Mucosa of stomach (tissue), 1 donor: ENCODE results near the gene TTYH2.
"Not testable (repeated sequence)": the region's sequence is repeated elsewhere in the genome, so short reads cannot be mapped to it uniquely, and the experiment has no call there.

Experiments used
- H3K27me3 ChIP-seq: one replicate; pipeline ENCODE4 v1.7.0; 2013; ENCODE audit warnings: mild to moderate bottlenecking, low read length; ENCODE audit not compliant: control insufficient read depth, insufficient read depth
- H3K36me3 ChIP-seq: one replicate; pipeline ENCODE4 v1.7.0; 2013; ENCODE audit warnings: low read length; ENCODE audit not compliant: control insufficient read depth, insufficient read depth
- H3K4me1 ChIP-seq: one replicate; pipeline ENCODE4 v1.7.0; 2013; ENCODE audit warnings: mild to moderate bottlenecking, low read length; ENCODE audit not compliant: control insufficient read depth, insufficient read depth
- H3K4me3 ChIP-seq: one replicate; pipeline ENCODE4 v1.7.0; 2013; ENCODE audit warnings: low read length
- H3K9ac ChIP-seq: one replicate; pipeline ENCODE4 v1.7.0; 2013; ENCODE audit warnings: mild to moderate bottlenecking, low read length, moderate library complexity
- H3K9me3 ChIP-seq: one replicate; pipeline ENCODE4 v1.7.0; 2013; ENCODE audit warnings: mild to moderate bottlenecking, low read length, moderate library complexity; ENCODE audit not compliant: control insufficient read depth
- donor health status: Pancreatic carcinoma.

The TTYH2 gene

DNA sequence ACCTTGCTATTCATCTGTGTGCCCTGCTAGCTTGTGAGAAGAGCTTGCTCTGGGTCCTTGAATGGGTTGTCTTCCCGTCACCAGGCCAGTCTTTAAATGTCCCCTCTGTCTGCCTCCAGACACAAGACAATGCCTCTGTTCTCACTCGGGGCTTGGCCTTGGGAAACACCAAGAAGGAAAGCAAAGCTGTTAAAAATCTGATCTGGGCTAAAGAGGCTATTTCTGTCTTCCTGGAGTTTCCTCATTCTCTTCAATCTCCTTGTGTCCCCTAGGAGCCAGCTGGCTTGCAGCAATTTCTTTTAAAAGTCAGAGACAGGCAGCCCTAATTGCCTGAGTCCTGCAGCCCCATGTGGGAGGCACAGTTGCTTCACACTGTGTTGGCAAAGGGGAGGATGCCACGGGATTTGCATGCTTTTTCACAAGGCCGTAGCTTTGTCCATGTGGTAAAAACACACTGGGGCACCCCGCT is 63.2 kb downstream of the TTYH2 start:
- Histone ChIP-seq H3K4me1 (peaks cover 4% of the 10 kb centered on the region), H3K4me3 (no peak overlapping the region), H3K27me3 (peaks cover 14% of the 10 kb centered on the region), H3K9ac (no peak overlapping the region), H3K36me3 (no peaks in the 10 kb centered on the region), H3K9me3 (no peaks in the 10 kb centered on the region)

DNA sequence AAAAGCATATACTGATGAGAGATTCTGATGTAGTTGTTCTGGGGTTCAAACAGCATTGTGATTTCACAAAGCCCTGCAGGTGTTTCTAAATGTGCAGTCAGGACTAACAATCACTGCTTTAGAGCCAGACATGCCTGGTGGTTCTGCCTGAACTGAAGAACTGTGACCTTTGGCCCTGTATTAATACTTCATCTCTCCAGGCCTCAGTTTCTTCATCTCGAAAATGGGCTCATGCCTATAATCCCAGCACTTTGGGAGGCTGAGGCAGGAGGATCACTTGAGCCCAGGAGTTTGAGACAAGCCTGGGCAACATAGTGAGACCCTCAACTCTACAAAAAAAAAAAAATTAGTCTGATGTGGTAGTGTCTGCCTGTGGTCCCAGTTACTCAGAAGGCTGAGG is 64.6 kb downstream of the TTYH2 start:
- Histone ChIP-seq H3K9me3 (no peaks in the 10 kb centered on the region), H3K36me3 (no peaks in the 10 kb centered on the region), H3K4me1 (peaks cover 4% of the 10 kb centered on the region)

DNA sequence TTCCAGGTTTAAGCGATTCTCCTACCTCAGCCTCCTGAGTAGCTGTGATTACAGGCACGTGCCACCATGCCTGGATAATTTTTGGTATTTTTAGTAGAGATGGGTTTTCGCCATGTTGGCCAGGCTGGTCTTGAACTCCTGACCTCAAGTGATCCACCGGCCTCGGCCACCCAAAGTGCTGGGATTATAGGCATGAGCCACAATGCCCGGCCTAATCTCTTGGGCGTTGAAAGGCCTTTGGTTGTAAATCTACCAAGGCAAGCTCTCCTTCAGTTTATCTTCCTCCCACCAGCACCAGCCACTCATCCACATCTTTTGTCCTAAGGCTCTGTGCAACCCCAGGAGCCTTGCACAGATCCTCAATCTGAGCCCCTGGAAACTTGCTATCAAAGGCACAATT is 66.2 kb downstream of the TTYH2 start:
- H3K4me3 ChIP-seq, H3K4me1 ChIP-seq, H3K27me3 ChIP-seq, H3K9ac ChIP-seq, H3K9me3 ChIP-seq, H3K36me3 ChIP-seq: not testable (repeated sequence)

More for the DNA sequence above, 64.6 kb downstream of the TTYH2 start:
- Histone ChIP-seq H3K9ac (no peak overlapping the region), H3K27me3 (peaks cover 14% of the 10 kb centered on the region), H3K4me3 (no peak overlapping the region)

DNA sequence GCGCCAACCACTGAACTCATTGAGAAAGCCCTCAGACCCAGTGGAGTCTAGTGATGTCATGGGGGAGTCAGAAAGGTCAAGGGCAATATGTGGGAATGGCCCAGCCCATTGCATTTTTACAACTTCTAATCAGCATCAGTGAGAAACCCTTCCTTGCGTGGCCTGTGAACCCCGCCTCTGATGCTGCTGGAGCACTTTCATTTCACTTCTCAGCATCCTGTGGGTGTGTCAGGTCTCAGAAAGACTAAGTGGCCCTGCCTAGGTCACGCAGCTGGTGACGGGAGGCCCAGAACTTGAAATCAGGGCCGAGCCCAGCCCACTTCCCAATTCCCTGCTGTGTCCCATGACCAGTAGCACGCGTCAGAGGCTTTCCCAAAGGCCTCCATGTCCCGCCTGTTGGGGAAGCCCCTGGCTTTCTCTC is 66.7 kb downstream of the TTYH2 start:
- H3K4me1 ChIP-seq: no peaks in the 10 kb centered on the region
- H3K36me3 ChIP-seq: no peaks in the 10 kb centered on the region
- no peaks in the 10 kb centered on the region for H3K9me3 ChIP-seq
- no peak overlapping the region for H3K9ac ChIP-seq
- no peak overlapping the region for H3K4me3 ChIP-seq
- peaks cover 5% of the 10 kb centered on the region for H3K27me3 ChIP-seq

DNA sequence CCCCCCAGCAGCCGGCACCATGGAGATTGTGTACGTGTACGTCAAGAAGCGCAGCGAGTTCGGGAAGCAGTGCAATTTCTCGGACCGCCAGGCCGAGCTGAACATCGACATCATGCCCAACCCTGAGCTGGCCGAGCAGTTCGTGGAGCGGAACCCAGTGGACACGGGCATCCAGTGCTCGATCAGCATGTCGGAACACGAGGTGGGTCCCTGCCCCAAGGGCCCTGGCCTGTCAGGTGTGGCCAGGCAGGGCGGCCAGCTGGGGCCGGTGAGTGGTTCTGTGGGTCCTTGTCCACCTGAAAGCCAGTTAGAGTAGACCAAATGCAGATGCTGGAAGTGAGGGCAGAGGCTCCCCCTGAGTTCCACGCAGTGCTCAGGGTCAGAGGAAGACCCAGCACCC is 68.4 kb downstream of the TTYH2 start:
- H3K9ac ChIP-seq: no peak overlapping the region
- no peak overlapping the region for H3K4me3 ChIP-seq
- H3K4me1 ChIP-seq: no peaks in the 10 kb centered on the region
- H3K9me3 ChIP-seq: no peaks in the 10 kb centered on the region
- H3K27me3 ChIP-seq: peaks cover 5% of the 10 kb centered on the region
- H3K36me3 ChIP-seq: no peaks in the 10 kb centered on the region

DNA sequence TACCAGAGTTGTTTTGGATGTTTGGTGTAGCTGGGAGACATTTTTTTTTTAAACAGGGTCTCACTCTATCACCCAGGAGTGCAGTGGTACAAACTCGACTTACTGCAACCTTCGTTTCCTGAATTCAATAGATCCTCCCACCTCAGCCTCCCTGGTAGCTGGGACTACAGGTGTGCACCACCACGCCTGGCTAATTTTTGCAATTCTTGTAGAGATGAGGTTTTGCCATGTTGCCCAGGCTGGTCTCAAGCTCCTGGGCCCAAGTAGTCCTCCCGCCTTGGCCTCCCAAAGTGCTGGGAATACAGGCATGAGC is 68.9 kb downstream of the TTYH2 start:
- H3K9me3 ChIP-seq, H3K27me3 ChIP-seq, H3K9ac ChIP-seq, H3K4me1 ChIP-seq, H3K36me3 ChIP-seq, H3K4me3 ChIP-seq: not testable (repeated sequence)

DNA sequence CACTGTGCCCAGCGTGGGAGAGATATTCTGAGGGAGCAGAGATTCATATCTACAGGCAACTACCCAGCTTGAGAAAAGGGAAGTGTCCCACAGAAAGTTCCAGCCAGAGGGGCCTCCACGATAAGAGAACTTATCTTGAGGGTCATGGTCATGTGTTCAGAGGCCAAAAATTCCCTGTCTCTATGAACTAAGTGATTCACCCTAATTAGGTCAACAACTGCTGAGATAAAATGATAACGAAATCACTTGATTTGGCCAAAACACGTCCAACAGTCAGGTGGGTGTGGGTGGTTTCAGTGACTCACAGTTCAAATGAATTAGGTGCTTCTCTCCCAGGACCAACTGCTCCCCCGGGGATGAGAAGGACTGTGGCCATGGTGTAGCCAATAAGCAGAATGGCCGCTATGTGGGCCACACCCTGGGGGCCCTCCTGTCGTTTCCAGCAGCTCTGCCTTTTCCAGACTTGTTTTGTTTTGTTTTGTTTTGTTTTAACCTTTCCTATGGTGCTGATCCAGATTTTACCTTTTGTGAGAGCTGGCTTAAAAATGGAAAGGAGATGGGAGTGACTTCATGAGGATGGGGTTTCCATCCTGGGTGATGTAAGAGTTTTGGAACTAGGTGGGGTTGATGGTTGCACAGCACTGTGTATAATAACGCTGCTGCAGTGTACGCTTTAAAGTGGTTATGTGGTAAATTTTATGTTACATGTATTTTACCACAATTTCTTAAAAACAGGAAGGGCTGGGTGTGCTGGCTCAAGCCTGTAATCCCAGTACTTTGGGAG is 69.4 kb downstream of the TTYH2 start:
- no peaks in the 10 kb centered on the region for H3K36me3 ChIP-seq
- no peaks in the 10 kb centered on the region for H3K9me3 ChIP-seq
- H3K4me1 ChIP-seq: no peaks in the 10 kb centered on the region
- H3K9ac ChIP-seq: no peak overlapping the region
- H3K4me3 ChIP-seq: no peak overlapping the region
- peaks cover 5% of the 10 kb centered on the region for H3K27me3 ChIP-seq

DNA sequence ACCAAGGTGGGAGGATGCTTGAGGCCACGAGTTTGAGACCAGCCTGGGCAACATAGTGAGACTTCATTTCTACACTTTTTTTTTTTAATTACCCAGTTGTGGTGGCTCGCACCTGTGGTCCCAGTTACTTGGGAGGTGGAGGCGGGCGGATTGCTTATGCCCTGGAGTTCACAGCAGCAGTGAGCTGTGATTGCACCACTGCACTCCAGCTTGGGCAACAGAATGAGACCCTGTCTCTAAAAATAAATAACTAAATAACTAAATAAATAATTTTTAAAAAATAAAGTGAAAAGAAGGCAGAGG is 70.0 kb downstream of the TTYH2 start:
- H3K9ac ChIP-seq: no peak overlapping the region
- no peaks in the 10 kb centered on the region for H3K36me3 ChIP-seq
- no peak overlapping the region for H3K4me3 ChIP-seq
- H3K9me3 ChIP-seq: no peaks in the 10 kb centered on the region
- no peaks in the 10 kb centered on the region for H3K4me1 ChIP-seq
- peaks cover 5% of the 10 kb centered on the region for H3K27me3 ChIP-seq

DNA sequence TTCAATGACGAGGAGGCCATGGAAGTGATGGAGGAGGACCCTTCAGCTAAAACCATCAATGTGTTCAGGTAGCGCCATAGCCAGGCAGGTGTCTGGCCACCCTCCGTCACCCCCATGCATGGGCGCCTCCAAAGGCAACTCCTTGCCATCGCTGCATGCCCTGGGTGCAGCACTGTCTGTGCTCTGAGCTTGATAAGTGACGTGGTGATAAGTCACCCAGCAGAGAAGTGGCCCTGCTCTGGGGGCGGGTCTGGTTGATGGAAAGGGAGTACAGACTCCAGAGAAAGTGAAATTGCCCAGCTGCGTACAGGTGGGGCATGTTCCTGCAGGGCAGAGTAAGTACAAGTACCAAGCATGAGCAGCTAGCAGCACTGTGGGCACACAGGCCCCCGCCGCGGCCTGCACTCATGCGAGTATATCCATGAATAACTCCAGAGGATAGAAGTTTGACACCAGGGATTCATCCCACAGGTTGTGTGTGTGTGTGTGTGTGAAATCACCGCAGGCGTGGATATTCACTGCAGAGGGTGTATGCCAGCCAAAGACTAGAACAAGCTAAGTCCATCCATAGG is 73.7 kb downstream of the TTYH2 start:
- H3K9me3 ChIP-seq: no peaks in the 10 kb centered on the region
- H3K4me3 ChIP-seq: no peak overlapping the region
- no peaks in the 10 kb centered on the region for H3K36me3 ChIP-seq
- H3K9ac ChIP-seq: no peak overlapping the region
- H3K27me3 ChIP-seq: peaks cover 7% of the 10 kb centered on the region
- no peaks in the 10 kb centered on the region for H3K4me1 ChIP-seq

DNA sequence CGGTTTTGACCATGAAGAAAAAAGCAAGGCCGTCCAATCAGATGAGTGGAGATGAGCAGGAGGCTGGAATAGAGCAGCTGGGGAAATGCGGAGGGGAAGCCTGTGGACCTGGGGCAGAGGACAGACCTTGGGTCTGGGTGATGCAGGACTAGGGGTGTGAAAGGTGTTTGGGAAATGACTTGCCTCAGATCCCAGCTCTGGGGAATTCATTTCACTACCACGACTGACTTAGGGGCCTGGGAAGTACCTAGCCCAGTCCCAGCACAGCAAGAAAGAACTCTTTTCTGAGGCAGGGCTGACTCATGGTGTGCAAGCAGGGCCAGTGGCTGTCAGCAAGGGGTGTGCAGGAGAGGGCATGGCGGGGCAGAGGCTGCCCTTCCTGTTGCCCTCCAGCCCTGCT is 75.4 kb downstream of the TTYH2 start:
- H3K27me3 ChIP-seq: peaks cover 7% of the 10 kb centered on the region
- no peak overlapping the region for H3K4me3 ChIP-seq
- no peak overlapping the region for H3K9ac ChIP-seq
- H3K36me3 ChIP-seq: no peaks in the 10 kb centered on the region
- no peaks in the 10 kb centered on the region for H3K4me1 ChIP-seq
- no peaks in the 10 kb centered on the region for H3K9me3 ChIP-seq

DNA sequence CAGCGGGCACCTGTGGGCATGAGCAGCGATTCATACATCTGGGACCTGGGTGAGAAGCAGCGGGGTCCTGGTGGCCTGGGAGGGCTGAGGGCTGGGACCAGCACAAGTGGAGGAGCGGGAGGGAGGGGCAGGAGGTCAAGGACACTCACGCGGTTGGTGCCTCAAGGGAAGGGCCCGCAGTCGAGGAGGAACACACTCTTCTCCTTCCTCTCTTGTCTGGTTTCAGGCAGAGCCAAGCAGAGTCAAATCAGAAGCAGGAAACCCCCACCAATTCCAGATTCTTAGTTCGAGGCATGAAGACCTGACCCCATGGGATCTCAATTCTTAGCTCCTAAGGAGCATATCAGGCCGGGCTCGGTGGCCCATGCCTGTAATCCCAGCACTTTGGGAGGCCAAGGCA is 76.3 kb downstream of the TTYH2 start:
- Histone ChIP-seq H3K9me3 (no peaks in the 10 kb centered on the region), H3K4me1 (no peaks in the 10 kb centered on the region), H3K27me3 (peaks cover 6% of the 10 kb centered on the region), H3K4me3 (no peak overlapping the region), H3K36me3 (no peaks in the 10 kb centered on the region), H3K9ac (no peak overlapping the region)

DNA sequence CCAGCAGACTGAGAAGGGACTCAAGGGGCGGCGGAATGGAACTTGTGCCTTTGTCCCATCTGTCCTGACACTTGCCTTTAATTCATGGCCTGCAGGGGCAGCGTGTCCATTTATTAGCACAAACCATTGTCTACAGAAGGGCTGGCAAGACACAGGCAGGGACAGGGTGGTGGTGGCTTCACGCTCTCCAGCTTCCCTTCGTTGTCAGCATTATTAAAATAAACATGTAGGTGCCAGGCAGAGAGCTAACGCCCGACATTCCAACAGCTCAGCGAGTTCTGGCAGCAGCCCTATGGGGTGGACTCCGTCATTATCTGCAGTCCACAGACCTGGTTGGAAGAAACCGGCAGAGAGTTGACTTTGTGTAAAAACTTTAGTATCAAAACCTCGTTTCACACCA is 77.0 kb downstream of the TTYH2 start:
- Histone ChIP-seq H3K4me1 (no peaks in the 10 kb centered on the region), H3K4me3 (no peak overlapping the region), H3K27me3 (peaks cover 3% of the 10 kb centered on the region), H3K9me3 (no peaks in the 10 kb centered on the region), H3K36me3 (no peaks in the 10 kb centered on the region), H3K9ac (no peak overlapping the region)

DNA sequence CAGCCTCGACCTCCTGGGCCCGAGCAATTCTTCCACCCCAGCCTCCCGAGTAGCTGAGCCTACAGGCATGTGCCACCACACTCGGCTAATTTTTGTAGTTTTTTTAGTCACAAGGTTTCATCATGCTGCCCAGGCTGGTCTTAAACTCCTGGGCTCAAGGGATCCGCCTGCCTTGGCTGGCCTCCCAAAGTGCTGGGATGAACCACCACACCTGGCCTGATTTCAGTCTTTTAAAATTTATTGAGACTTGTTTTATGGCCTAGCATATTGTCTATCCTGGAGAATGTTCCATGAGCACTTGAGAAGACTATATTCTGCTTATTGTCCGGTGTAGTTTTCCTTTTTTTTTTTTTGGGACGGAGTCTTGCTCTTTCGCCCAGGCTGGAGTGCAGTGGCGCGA is 79.1 kb downstream of the TTYH2 start:
- no peak overlapping the region for H3K4me3 ChIP-seq
- H3K9me3 ChIP-seq: no peaks in the 10 kb centered on the region
- H3K4me1 ChIP-seq: peaks cover 10% of the 10 kb centered on the region
- no peaks in the 10 kb centered on the region for H3K36me3 ChIP-seq
- H3K27me3 ChIP-seq: peaks cover 3% of the 10 kb centered on the region
- H3K9ac ChIP-seq: no peak overlapping the region
